ENCODE measurements around the gene KIF25.
A peak's percentile ranks its signal among the peaks of the same experiment; 100 is the strongest.

KIF25 gene

DNA sequence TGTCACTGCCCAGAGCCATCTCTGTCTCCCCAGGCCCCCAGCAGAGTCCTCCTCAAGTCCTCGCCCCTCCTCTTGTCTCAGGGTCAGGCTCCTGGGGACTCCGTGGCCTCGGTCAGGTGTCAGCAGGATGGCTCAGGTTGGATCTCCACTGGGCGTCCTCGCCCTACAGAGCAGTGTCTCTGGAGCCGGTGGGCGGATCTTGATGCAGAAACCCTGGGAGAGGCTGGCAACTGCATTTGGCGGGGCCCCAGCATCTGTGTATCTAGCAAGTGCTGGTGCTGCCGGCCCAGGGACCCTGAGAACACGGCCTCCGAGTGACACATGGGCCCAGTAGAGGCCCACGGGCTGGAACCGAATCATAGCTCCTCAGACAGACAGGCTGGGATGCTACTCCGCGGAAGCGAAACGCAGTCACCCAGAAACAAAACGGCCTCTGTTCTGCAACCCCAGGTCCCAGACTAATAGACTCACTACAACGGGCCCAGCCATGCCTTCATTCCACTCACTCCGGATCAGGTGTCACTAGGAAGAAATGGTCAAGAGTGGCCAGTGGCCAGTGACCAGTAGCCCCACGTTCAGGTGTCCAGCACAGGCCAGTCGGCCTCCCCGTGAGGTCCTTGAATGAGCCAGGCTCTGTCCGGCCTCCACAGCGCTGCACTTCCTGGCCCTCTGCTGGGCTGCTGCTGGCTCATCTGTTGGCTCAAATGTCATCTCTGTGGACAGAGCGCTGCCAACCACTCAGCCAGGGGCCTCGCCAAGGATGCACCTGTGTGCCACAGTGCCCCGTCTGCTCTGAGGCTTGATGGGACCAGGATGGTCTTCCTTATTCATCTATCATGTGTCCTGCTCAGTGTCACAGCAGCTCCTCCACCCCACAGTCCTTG lies 94.2 kb downstream of the KIF25 start:
- no peaks in the 10 kb centered on the region for H3K9me3 ChIP-seq (ENCODE audit: control insufficient read depth in 2 of 2, low read length in 2 of 2)
- no peaks in the 10 kb centered on the region for H3K27me3 ChIP-seq (ENCODE audit: control insufficient read depth in 2 of 2, insufficient read depth in 2 of 2, low read length in 2 of 2)
- no peaks in the 10 kb centered on the region for H3K36me3 ChIP-seq (ENCODE audit: control insufficient read depth in 2 of 2, insufficient read depth in 2 of 2, low read length in 2 of 2)
- H3K9ac ChIP-seq (ENCODE audit: low read depth in 1 of 2, low read length in 2 of 2), result no peak overlapping the region
- peak overlapping the region in 1 of 2 donors; percentile 24 for H3K4me3 ChIP-seq (ENCODE audit: low read length in 2 of 2)
- H3K4me1 ChIP-seq (ENCODE audit: control insufficient read depth in 2 of 2, insufficient read depth in 2 of 2, low read length in 2 of 2), result peaks cover 34 to 40% of the 10 kb centered on the region in 2 donors
- peak overlapping the region; percentile 77 to 80 for H3K27ac ChIP-seq (ENCODE audit: low read depth in 2 of 2, low read length in 2 of 2)

DNA sequence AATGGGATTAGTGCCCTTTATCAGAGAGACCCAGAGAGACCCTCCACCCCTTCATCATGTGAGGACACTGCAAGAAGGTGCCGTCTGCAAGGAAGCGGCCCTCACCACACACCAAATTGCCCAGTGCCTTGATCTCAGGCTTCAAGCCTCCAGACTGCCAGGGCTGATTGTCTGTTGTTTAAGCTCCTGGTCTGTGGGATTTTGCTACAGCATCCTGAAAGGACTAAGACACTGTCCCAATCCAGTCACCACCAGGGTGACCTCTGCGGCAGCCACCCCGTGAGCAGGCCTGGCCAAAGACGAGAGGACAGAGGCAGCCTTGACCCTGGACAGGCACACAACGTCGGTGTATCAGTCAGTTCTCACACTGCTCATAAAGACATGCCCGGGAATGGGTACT lies 95.1 kb downstream of the KIF25 start:
- H3K27ac ChIP-seq (ENCODE audit: low read depth in 2 of 2, low read length in 2 of 2), result peak overlapping the region; percentile 77 to 80
- peaks cover 34 to 38% of the 10 kb centered on the region in 2 donors for H3K4me1 ChIP-seq (ENCODE audit: control insufficient read depth in 2 of 2, insufficient read depth in 2 of 2, low read length in 2 of 2)
- H3K4me3 ChIP-seq (ENCODE audit: low read length in 2 of 2), result no peak overlapping the region
- H3K9ac ChIP-seq (ENCODE audit: low read depth in 1 of 2, low read length in 2 of 2), result no peak overlapping the region
- no peaks in the 10 kb centered on the region for H3K9me3 ChIP-seq (ENCODE audit: control insufficient read depth in 2 of 2, low read length in 2 of 2)
- H3K36me3 ChIP-seq (ENCODE audit: control insufficient read depth in 2 of 2, insufficient read depth in 2 of 2, low read length in 2 of 2), result no peaks in the 10 kb centered on the region
- H3K27me3 ChIP-seq (ENCODE audit: control insufficient read depth in 2 of 2, insufficient read depth in 2 of 2, low read length in 2 of 2), result no peaks in the 10 kb centered on the region

- peaks cover 29 to 32% of the 10 kb centered on the region in 2 donors for H3K4me1 ChIP-seq (ENCODE audit: control insufficient read depth in 2 of 2, insufficient read depth in 2 of 2, low read length in 2 of 2)
- peak overlapping the region in 1 of 2 donors; percentile 42 for H3K9ac ChIP-seq (ENCODE audit: low read depth in 1 of 2, low read length in 2 of 2)
- H3K9me3 ChIP-seq (ENCODE audit: control insufficient read depth in 2 of 2, low read length in 2 of 2), result no peaks in the 10 kb centered on the region
- no peaks in the 10 kb centered on the region for H3K27me3 ChIP-seq (ENCODE audit: control insufficient read depth in 2 of 2, insufficient read depth in 2 of 2, low read length in 2 of 2)
- no peaks in the 10 kb centered on the region for H3K36me3 ChIP-seq (ENCODE audit: control insufficient read depth in 2 of 2, insufficient read depth in 2 of 2, low read length in 2 of 2)
- H3K27ac ChIP-seq (ENCODE audit: low read depth in 2 of 2, low read length in 2 of 2), result peak overlapping the region; percentile 80 to 82
- no peak overlapping the region for H3K4me3 ChIP-seq (ENCODE audit: low read length in 2 of 2)
These were observed 95.6 kb downstream of the KIF25 start for GRCh38 chr6:168093071-168093505.

DNA sequence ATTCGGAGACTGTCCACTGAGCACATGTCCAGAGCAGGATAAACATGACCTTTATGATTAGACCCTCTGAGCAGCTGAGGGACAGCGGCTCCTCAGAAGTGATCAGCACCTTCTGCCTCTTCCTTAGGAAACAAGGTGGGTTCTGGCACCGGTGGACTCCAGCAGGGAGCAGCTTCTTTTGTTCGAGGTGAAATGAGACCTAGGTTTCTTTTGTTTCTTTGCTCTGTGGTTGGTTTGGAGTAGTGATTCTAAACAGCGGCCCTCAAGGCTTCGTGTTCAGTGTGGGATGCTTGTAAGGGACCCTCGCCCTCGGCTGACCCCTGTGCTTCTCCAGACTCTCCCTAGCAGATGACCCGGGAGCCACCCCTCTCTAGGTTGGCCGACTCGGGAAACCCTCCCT lies 96.2 kb downstream of the KIF25 start:
- Histone ChIP-seq H3K27me3 (ENCODE audit: control insufficient read depth in 2 of 2, insufficient read depth in 2 of 2, low read length in 2 of 2) (no peaks in the 10 kb centered on the region), H3K36me3 (ENCODE audit: control insufficient read depth in 2 of 2, insufficient read depth in 2 of 2, low read length in 2 of 2) (no peaks in the 10 kb centered on the region), H3K4me1 (ENCODE audit: control insufficient read depth in 2 of 2, insufficient read depth in 2 of 2, low read length in 2 of 2) (peaks cover 23 to 27% of the 10 kb centered on the region in 2 donors), H3K9me3 (ENCODE audit: control insufficient read depth in 2 of 2, low read length in 2 of 2) (no peaks in the 10 kb centered on the region), H3K9ac (ENCODE audit: low read depth in 1 of 2, low read length in 2 of 2) (peak overlapping the region in 1 of 2 donors; percentile 42), H3K27ac (ENCODE audit: low read depth in 2 of 2, low read length in 2 of 2) (peak overlapping the region; percentile 80 to 82), H3K4me3 (ENCODE audit: low read length in 2 of 2) (peak overlapping the region in 1 of 2 donors; percentile 28)
